ENCODE measurements around the gene TCF12.

The TCF12 gene

GRCh38 chr15:56887782-56888438, 30.5 kb upstream of the TCF12 start:
- H3K36me3 ChIP-seq (ENCODE audit: control insufficient read depth, insufficient read depth, low read length), result no peaks in the 10 kb centered on the region
- peaks cover 10% of the 10 kb centered on the region for H3K4me1 ChIP-seq (ENCODE audit: control insufficient read depth, insufficient read depth, low read length, poor library complexity, severe bottlenecking)
- no peaks in the 10 kb centered on the region for H3K27me3 ChIP-seq (replicated peaks; ENCODE audit: control insufficient read depth, insufficient read depth, low read length, poor library complexity, severe bottlenecking)
- H3K4me3 ChIP-seq (ENCODE audit: insufficient read depth, low read depth, low read length, poor library complexity, severe bottlenecking), result peak overlapping the region; percentile 77
- H3K9me3 ChIP-seq (ENCODE audit: control insufficient read depth, low read length), result no peaks in the 10 kb centered on the region
- DNase-seq, result no peak
- peak overlapping the region; percentile 81 for H3K27ac ChIP-seq (ENCODE audit: insufficient read depth, low read length, poor library complexity, severe bottlenecking)

DNA sequence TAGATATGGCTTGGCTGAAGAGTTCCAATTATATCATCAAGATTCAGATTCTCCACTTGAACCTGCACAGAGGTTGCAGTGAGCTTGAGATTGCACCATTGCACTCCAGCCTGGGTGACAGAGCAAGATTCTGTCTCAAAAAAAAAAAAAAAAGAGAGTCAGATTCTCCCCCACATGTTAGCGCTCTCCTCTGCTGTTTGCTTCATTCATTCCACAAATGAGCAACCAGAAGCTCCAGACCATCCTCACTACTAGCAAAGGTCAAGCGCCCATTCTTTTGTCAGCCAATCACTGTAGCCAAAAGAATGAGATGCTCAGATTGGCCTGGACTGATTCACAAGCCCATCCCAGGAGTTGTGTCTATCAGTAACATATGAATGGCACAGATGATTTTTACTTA, 28.4 kb upstream of the TCF12 start:
- H3K4me1 ChIP-seq (ENCODE audit: control insufficient read depth, insufficient read depth, low read length, poor library complexity, severe bottlenecking), result peaks cover 10% of the 10 kb centered on the region
- H3K27me3 ChIP-seq (replicated peaks; ENCODE audit: control insufficient read depth, insufficient read depth, low read length, poor library complexity, severe bottlenecking), result no peaks in the 10 kb centered on the region
- H3K9me3 ChIP-seq (ENCODE audit: control insufficient read depth, low read length), result no peaks in the 10 kb centered on the region
- no peak for DNase-seq
- no peak overlapping the region for H3K4me3 ChIP-seq (ENCODE audit: insufficient read depth, low read depth, low read length, poor library complexity, severe bottlenecking)
- H3K27ac ChIP-seq (ENCODE audit: insufficient read depth, low read length, poor library complexity, severe bottlenecking), result no peak overlapping the region
- H3K36me3 ChIP-seq (ENCODE audit: control insufficient read depth, insufficient read depth, low read length), result no peaks in the 10 kb centered on the region

- no peaks in the 10 kb centered on the region for H3K9me3 ChIP-seq (ENCODE audit: control insufficient read depth, low read length)
- DNase-seq, result no peak
- H3K36me3 ChIP-seq (ENCODE audit: control insufficient read depth, insufficient read depth, low read length), result no peaks in the 10 kb centered on the region
- no peak overlapping the region for H3K4me3 ChIP-seq (ENCODE audit: insufficient read depth, low read depth, low read length, poor library complexity, severe bottlenecking)
- H3K4me1 ChIP-seq (ENCODE audit: control insufficient read depth, insufficient read depth, low read length, poor library complexity, severe bottlenecking), result peaks cover 10% of the 10 kb centered on the region
- no peak overlapping the region for H3K27ac ChIP-seq (ENCODE audit: insufficient read depth, low read length, poor library complexity, severe bottlenecking)
- no peaks in the 10 kb centered on the region for H3K27me3 ChIP-seq (replicated peaks; ENCODE audit: control insufficient read depth, insufficient read depth, low read length, poor library complexity, severe bottlenecking)
Measured at GRCh38 chr15:56891852-56892440, 26.5 kb upstream of the TCF12 start.

DNA sequence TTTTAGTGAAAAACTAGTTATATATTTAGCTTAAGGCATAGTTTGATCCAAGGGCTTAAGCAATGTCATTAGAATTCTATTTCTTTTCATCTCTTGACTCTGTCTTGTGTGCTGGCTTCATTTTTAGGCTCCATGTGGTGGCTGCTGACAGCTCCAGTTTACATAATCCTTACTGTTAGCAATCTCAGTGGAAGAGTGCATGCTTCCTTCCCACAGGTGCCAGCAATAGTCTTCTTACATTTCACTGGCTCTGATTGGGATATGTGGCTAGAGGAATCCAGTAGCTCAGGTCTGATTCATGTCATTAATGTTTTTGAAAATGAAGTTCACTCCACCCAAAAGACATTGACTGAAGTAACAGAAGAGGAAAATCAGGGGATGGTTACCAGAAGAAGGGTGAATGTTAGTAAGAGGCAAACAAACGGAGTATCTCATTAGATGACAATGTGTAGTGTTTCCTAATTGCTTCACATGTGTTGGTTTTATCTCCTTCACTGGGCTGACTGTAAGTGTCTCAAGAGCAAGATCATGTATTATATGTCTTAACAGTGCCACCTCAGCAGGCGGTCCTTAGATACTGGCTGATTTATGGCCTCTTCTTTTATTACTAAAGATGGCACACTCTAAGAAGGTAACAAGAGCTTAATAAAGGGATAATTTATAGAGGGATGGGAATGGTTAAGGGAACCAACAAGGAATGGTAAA, 25.6 kb upstream of the TCF12 start:
- Histone ChIP-seq H3K4me3 (ENCODE audit: insufficient read depth, low read depth, low read length, poor library complexity, severe bottlenecking) (no peak overlapping the region), H3K36me3 (ENCODE audit: control insufficient read depth, insufficient read depth, low read length) (no peaks in the 10 kb centered on the region), H3K4me1 (ENCODE audit: control insufficient read depth, insufficient read depth, low read length, poor library complexity, severe bottlenecking) (peaks cover 6% of the 10 kb centered on the region), H3K9me3 (ENCODE audit: control insufficient read depth, low read length) (no peaks in the 10 kb centered on the region), H3K27ac (ENCODE audit: insufficient read depth, low read length, poor library complexity, severe bottlenecking) (no peak overlapping the region), H3K27me3 (replicated peaks; ENCODE audit: control insufficient read depth, insufficient read depth, low read length, poor library complexity, severe bottlenecking) (no peaks in the 10 kb centered on the region)
- no peak for DNase-seq

GRCh38 chr15:56893364-56893678, 25.1 kb upstream of the TCF12 start:
- Histone ChIP-seq H3K27ac (ENCODE audit: insufficient read depth, low read length, poor library complexity, severe bottlenecking) (no peak overlapping the region), H3K4me3 (ENCODE audit: insufficient read depth, low read depth, low read length, poor library complexity, severe bottlenecking) (no peak overlapping the region), H3K27me3 (replicated peaks; ENCODE audit: control insufficient read depth, insufficient read depth, low read length, poor library complexity, severe bottlenecking) (no peaks in the 10 kb centered on the region), H3K36me3 (ENCODE audit: control insufficient read depth, insufficient read depth, low read length) (no peaks in the 10 kb centered on the region), H3K4me1 (ENCODE audit: control insufficient read depth, insufficient read depth, low read length, poor library complexity, severe bottlenecking) (peaks cover under 1% of the 10 kb centered on the region), H3K9me3 (ENCODE audit: control insufficient read depth, low read length) (no peaks in the 10 kb centered on the region)
- no peak for DNase-seq

- no peak overlapping the region for H3K4me3 ChIP-seq (ENCODE audit: insufficient read depth, low read depth, low read length, poor library complexity, severe bottlenecking)
- no peak for DNase-seq
- H3K27me3 ChIP-seq (replicated peaks; ENCODE audit: control insufficient read depth, insufficient read depth, low read length, poor library complexity, severe bottlenecking), result no peaks in the 10 kb centered on the region
- no peaks in the 10 kb centered on the region for H3K4me1 ChIP-seq (ENCODE audit: control insufficient read depth, insufficient read depth, low read length, poor library complexity, severe bottlenecking)
- no peak overlapping the region for H3K27ac ChIP-seq (ENCODE audit: insufficient read depth, low read length, poor library complexity, severe bottlenecking)
- no peaks in the 10 kb centered on the region for H3K9me3 ChIP-seq (ENCODE audit: control insufficient read depth, low read length)
- H3K36me3 ChIP-seq (ENCODE audit: control insufficient read depth, insufficient read depth, low read length), result no peaks in the 10 kb centered on the region
Measured at GRCh38 chr15:56894601-56895000, 23.8 kb upstream of the TCF12 start.

DNA sequence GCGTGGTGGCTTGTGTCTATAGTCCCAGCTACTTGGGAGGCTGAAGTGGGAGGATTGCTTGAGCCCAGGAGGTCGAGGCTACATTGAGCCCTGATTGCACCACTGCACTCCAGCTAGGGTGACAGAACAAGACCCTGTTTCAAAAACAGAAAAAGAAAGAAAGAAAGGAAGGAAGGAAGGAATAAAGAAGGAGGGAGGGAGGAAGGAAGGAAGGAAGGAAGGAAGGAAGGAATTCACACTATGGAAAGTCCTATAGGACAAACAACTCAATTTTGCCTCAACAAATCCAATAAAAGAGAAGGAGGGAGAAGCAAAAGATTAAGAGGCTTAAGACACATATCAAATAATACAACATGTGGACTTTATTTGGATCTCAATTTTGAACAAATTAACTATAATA, 16.5 kb upstream of the TCF12 start:
- Histone ChIP-seq H3K36me3 (ENCODE audit: control insufficient read depth, insufficient read depth, low read length) (no peaks in the 10 kb centered on the region), H3K4me3 (ENCODE audit: insufficient read depth, low read depth, low read length, poor library complexity, severe bottlenecking) (no peak overlapping the region), H3K9me3 (ENCODE audit: control insufficient read depth, low read length) (no peaks in the 10 kb centered on the region), H3K27me3 (replicated peaks; ENCODE audit: control insufficient read depth, insufficient read depth, low read length, poor library complexity, severe bottlenecking) (no peaks in the 10 kb centered on the region), H3K4me1 (ENCODE audit: control insufficient read depth, insufficient read depth, low read length, poor library complexity, severe bottlenecking) (no peaks in the 10 kb centered on the region), H3K27ac (ENCODE audit: insufficient read depth, low read length, poor library complexity, severe bottlenecking) (no peak overlapping the region)
- no peak for DNase-seq

DNA sequence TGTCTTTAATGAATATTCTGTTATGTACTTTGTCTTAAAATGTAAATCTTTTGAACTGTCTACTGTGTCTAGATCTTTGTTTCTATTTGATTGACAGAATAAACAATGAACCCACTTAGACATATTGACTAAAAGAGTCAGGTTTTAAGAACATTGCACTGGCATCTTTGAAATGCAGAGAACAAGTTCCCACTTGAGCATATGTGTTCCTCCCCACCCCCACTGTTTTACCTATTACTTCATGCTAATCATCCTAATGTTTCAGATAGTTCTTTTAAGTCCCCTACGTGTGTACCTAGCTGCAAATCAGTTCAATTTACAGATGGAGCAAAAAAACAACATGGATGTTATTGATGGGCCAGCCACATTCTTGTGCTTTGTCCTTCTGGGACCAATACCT, 11.7 kb upstream of the TCF12 start:
- Histone ChIP-seq H3K9me3 (ENCODE audit: control insufficient read depth, low read length) (no peaks in the 10 kb centered on the region), H3K4me3 (ENCODE audit: insufficient read depth, low read depth, low read length, poor library complexity, severe bottlenecking) (peak overlapping the region; percentile 10), H3K27ac (ENCODE audit: insufficient read depth, low read length, poor library complexity, severe bottlenecking) (no peak overlapping the region), H3K36me3 (ENCODE audit: control insufficient read depth, insufficient read depth, low read length) (no peaks in the 10 kb centered on the region), H3K27me3 (replicated peaks; ENCODE audit: control insufficient read depth, insufficient read depth, low read length, poor library complexity, severe bottlenecking) (no peaks in the 10 kb centered on the region), H3K4me1 (ENCODE audit: control insufficient read depth, insufficient read depth, low read length, poor library complexity, severe bottlenecking) (no peaks in the 10 kb centered on the region)
- DNase-seq, result no peak

- DNase-seq, result no peak
- Histone ChIP-seq H3K9me3 (ENCODE audit: control insufficient read depth, low read length) (no peaks in the 10 kb centered on the region), H3K4me3 (ENCODE audit: insufficient read depth, low read depth, low read length, poor library complexity, severe bottlenecking) (no peak overlapping the region), H3K27me3 (replicated peaks; ENCODE audit: control insufficient read depth, insufficient read depth, low read length, poor library complexity, severe bottlenecking) (no peaks in the 10 kb centered on the region), H3K4me1 (ENCODE audit: control insufficient read depth, insufficient read depth, low read length, poor library complexity, severe bottlenecking) (no peaks in the 10 kb centered on the region), H3K36me3 (ENCODE audit: control insufficient read depth, insufficient read depth, low read length) (no peaks in the 10 kb centered on the region), H3K27ac (ENCODE audit: insufficient read depth, low read length, poor library complexity, severe bottlenecking) (no peak overlapping the region)
Measured at GRCh38 chr15:56910801-56911200, 7.6 kb upstream of the TCF12 start.

- no peak for DNase-seq
Measured at GRCh38 chr15:56913241-56913640, 5.2 kb upstream of the TCF12 start.

More at GRCh38 chr15:56913241-56913640, 5.2 kb upstream of the TCF12 start:
- no peaks in the 10 kb centered on the region for H3K9me3 ChIP-seq (ENCODE audit: control insufficient read depth, low read length)
- H3K27ac ChIP-seq (ENCODE audit: insufficient read depth, low read length, poor library complexity, severe bottlenecking), result no peak overlapping the region
- H3K4me3 ChIP-seq (ENCODE audit: insufficient read depth, low read depth, low read length, poor library complexity, severe bottlenecking), result no peak overlapping the region
- H3K36me3 ChIP-seq (ENCODE audit: control insufficient read depth, insufficient read depth, low read length), result no peaks in the 10 kb centered on the region
- H3K4me1 ChIP-seq (ENCODE audit: control insufficient read depth, insufficient read depth, low read length, poor library complexity, severe bottlenecking), result peaks cover 4% of the 10 kb centered on the region
- H3K27me3 ChIP-seq (replicated peaks; ENCODE audit: control insufficient read depth, insufficient read depth, low read length, poor library complexity, severe bottlenecking), result no peaks in the 10 kb centered on the region
